ENCODE measurements around the gene ASPDH.

DNA sequence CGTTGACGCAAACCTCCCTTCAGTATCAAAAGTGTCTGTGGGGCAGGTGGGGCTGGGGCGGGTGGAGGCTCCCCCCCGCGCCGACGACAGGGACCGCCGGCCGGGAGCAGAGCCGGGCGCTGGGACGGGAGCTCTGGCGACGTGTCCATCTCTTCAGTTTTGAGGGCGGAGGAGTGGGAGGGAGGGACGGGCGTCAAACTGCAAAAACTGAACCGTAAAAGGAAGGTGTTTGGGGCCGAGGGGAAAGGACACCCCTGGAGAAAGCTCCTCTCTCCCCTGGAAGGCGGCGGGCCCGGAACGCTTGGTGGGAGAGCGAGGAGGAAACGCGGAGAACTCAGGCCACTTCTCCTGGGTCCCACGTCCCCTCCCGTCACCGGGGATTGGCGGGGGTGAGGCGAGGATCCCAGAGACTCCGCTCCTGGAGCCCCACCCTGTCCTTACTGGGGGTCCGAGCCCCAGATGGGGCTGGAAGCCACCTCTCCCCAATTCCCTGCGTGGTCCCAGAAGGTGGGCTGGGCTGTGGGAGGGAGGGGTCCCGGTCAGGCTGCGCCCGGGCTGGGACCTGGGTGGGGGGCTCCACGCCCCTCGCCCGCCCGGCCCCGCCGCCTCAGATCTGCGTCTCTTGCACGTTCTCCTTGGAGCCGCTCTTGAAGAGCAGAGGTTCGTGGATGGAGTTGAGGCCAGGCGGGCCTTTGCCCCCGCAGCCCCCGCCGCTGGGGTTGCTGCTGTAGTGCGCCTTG, 3.4 kb upstream of the ASPDH start:
- TF ChIP-seq POLR2A (IDR thresholded peaks at IDR 0.05; ENCODE audit: low read depth, low read length) (no peak), POLR2AphosphoS5 (IDR thresholded peaks at IDR 0.05; ENCODE audit: low read depth, low read length) (no peak)

Data from GM12891 (cell line).